ENCODE data around the gene YEATS2. TPM values are rescaled to one million over a fixed set of nuclear protein-coding genes. Genes with fewer than 3 reads are reported as not detected.

The YEATS2 gene
- polyA plus RNA-seq, 2 of the 4 experiments (the other 2 are of a cell fraction): 11.2 to 15.3 TPM

DNA sequence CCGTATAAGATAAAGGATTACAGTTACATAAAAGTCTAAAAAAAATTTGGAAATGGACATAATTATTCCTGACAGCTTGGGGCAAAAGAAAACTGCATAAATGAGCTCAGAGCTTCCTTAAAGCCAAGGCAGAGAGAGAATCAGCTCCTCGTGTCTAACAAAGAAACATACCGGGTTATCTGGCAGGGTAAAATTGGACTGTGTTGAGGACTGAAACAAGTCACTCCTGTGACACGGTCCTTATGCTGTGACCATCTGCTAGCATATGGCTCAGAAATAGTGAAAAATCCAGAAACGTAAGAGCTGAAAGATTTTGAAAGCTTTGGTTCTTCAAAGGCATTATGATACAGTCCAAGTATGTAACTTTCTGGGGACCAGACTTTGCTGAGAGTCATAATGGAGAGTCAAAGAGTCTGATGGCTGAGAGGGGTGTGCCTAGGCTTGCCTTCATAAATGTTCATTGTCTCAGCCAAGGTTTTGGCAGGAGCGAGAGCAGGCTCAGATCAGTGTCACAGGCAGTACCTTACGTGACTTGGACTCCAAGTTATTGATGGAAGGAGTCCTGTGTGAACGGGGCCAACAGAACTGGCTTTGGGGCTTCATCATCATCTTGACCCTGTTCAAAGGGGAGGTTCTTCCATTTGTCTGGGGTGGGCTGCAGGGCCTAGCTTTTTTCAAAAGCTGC is 115.3 kb downstream of the YEATS2 start (continued):
- no peak for TF ChIP-seq KDM1A (IDR thresholded peaks at IDR 0.05; ENCODE audit: low read depth)
- no peak for TF ChIP-seq HOXA7 (CRISPR knock-in tag; IDR thresholded peaks at IDR 0.05)
- TF ChIP-seq, protein P1, sequence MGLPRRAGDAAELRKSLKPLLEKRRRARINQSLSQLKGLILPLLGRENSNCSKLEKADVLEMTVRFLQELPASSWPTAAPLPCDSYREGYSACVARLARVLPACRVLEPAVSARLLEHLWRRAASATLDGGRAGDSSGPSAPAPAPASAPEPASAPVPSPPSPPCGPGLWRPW (IDR thresholded peaks at IDR 0.05): no peak
- no peak for TF ChIP-seq NFE2L2 (conservative IDR thresholded peaks at IDR 0.05; ENCODE audit: low read length)
- TF ChIP-seq FOXS1 (CRISPR knock-in tag; IDR thresholded peaks at IDR 0.05): no peak

DNA sequence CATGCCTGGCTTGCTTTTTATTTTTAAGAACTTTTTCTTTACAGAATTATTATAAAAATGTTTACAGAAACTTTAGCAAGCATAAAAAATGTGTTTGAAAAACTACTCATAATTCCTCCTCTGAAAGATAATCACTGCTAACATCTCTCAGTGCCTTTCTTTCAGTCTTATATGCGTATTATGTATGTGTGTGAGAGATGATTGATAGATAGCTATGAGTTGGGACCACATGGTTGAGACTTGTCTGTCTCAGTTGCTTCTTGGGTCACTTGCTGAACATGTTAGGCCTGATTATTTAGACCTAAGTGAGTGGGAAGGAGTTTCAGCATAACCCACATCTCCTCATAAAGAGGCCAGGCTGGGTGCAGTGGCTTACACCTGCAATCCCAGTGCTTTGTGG is 116.6 kb downstream of the YEATS2 start:
- H3K4me2 ChIP-seq: no peak overlapping the region
- WGBS (ENCODE audit: missing lambda C conversion rate): 96% methylated on average over 1 of the region's 1 CpG
- POLR2A ChIA-PET: no interaction called here

DNA sequence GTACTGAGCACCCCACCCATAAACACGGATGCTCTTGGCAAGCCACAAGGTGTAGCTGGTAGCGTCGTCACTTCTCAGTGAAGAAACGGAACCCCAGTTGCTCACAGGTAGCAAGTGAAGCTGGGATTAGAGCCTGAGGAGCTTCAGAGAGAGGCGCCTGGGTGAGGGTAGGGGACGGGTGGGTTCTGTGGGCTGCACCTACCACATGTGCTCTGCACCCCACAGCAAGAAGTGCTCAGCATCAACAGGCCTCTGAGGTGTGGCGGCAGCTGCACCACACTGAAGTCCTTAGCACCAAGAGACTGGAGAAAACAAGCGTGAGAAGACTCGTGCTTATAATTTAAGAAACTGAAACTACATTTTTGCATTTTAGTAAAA is 118.0 kb downstream of the YEATS2 start:
- ATAC-seq (no peak; a peak in 2 of 6 replicates), FAIRE-seq (no peak), DNase-seq (ENCODE audit: low read depth in 1 of 2, low spot score in 1 of 2) (no peak)
- ChIA-PET POLR2A (no interaction called here), CTCF (interaction anchor here (0.8 to 1.5 kb wide), 3 partner anchors 9 to 250 kb away, joined by 3 to 5 read pairs (median 3); partner anchors contain the start of gene MAP6D1)
- TF ChIP-seq CHD2 (IDR thresholded peaks at IDR 0.05; ENCODE audit: low read length, partially characterized antibody) (no peak), KDM5A (IDR thresholded peaks at IDR 0.05) (no peak)
- Histone ChIP-seq H3K4me3 (no peak overlapping the region), H3K27ac (no peak overlapping the region), H3K9me3 (no peaks in the 10 kb centered on the region), H3K4me2 (no peak overlapping the region), H3K4me1 (no peaks in the 10 kb centered on the region)
- 76% methylated on average over 9 of the region's 9 CpGs for WGBS (ENCODE audit: missing lambda C conversion rate)

More for the DNA sequence above, 116.6 kb downstream of the YEATS2 start:
- no peaks in the 10 kb centered on the region for H3K4me1 ChIP-seq
- TF ChIP-seq GATA3 (IDR thresholded peaks at IDR 0.05; ENCODE audit: borderline replicate concordance): no peak
- no peak for TF ChIP-seq MYC (IDR thresholded peaks at IDR 0.05; ENCODE audit: borderline replicate concordance, low read length)
- no peak for TF ChIP-seq RCOR1 (IDR thresholded peaks at IDR 0.05; ENCODE audit: low read depth, low read length)
- TF ChIP-seq ESRRA (IDR thresholded peaks at IDR 0.05; ENCODE audit: borderline replicate concordance, low read length): no peak
- no peak for FAIRE-seq
- no peak for ATAC-seq
- no peaks in the 10 kb centered on the region for H3K9me3 ChIP-seq
- no peak for DNase-seq (ENCODE audit: low read depth in 1 of 2, low spot score in 1 of 2)
- H3K27ac ChIP-seq: no peak overlapping the region
- no peak overlapping the region for H3K4me3 ChIP-seq
- CTCF ChIA-PET: no interaction called here

DNA sequence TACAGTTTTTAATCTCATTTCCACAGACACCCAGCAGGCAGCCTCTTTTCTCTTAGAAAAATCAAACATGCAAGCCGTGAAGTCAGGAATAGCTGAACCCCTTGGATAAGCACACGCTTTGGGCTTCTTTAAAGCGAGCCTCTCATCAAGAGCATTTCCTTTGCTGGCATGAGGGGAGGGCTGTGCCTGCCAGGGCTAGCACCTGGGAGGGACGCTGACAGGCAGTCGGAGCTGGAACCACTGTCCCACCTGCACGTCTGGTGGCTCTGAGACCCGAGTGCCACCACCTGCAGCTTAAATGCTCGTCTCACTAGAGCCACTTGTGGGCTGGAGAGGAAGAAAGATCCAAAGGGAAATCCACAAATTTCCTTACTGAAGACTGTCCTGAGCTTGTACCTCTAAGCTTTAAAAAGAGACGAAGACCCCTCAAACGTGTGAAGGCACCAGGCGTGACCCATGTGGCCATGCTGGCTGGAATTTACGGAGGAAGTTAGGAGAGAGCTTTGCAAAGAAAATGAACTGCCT is 118.4 kb downstream of the YEATS2 start:
- Histone ChIP-seq H3K4me3 (no peak overlapping the region), H3K27ac (no peak overlapping the region), H3K4me2 (no peak overlapping the region), H3K9me3 (no peaks in the 10 kb centered on the region), H3K4me1 (no peaks in the 10 kb centered on the region)
- FAIRE-seq: no peak
- CTCF ChIA-PET: interaction anchor here (0.8 to 1.5 kb wide), 2 partner anchors 13 to 250 kb away, joined by 3 read pairs; no protein-coding TSS in a partner anchor
- TF ChIP-seq ZSCAN20 (CRISPR knock-in tag; IDR thresholded peaks at IDR 0.05) (no peak), MAFK (IDR thresholded peaks at IDR 0.05; ENCODE audit: partially characterized antibody) (no peak), SMC3 (IDR thresholded peaks at IDR 0.05) (no peak), RAD21 (conservative IDR thresholded peaks at IDR 0.05 in 1 of 2, IDR thresholded peaks at IDR 0.05 in 1 of 2) (no peak)
- TF ChIP-seq, protein P2, sequence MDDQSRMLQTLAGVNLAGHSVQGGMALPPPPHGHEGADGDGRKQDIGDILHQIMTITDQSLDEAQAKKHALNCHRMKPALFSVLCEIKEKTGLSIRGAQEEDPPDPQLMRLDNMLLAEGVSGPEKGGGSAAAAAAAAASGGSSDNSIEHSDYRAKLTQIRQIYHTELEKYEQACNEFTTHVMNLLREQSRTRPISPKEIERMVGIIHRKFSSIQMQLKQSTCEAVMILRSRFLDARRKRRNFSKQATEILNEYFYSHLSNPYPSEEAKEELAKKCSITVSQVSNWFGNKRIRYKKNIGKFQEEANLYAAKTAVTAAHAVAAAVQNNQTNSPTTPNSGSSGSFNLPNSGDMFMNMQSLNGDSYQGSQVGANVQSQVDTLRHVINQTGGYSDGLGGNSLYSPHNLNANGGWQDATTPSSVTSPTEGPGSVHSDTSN (IDR thresholded peaks at IDR 0.05): no peak
- no peak for DNase-seq (ENCODE audit: low read depth in 1 of 2, low spot score in 1 of 2)
- WGBS (ENCODE audit: missing lambda C conversion rate): 81% methylated on average over 8 of the region's 12 CpGs
- ATAC-seq: no peak
- POLR2A ChIA-PET: no interaction called here
